Uterus (tissue), 2 donors: ENCODE measurements around the gene FBXW8.

Source experiments
- POLR2A ChIP-seq, 2 donors: fragments of 450-650 bp; IDR thresholded peaks; one replicate each; pipeline ENCODE4 v1.6.1; 2016; ENCODE audit warnings: antibody characterized with exemption in 2 of 2, mild to moderate bottlenecking in 1 of 2, moderate library complexity in 1 of 2
- TF ChIP-seq, protein P1 (sequence below), 4 experiments: fragments of 200-600 bp in 2 of 4; fragments of 450-650 bp in 2 of 4; sonication (generic) in 2 of 4; IDR thresholded peaks; one replicate each; pipeline ENCODE4 v1.5.1; 2016 to 2019; ENCODE audit warnings: antibody characterized with exemption in 4 of 4, mild to moderate bottlenecking in 2 of 4, moderate library complexity in 1 of 4

DNA sequence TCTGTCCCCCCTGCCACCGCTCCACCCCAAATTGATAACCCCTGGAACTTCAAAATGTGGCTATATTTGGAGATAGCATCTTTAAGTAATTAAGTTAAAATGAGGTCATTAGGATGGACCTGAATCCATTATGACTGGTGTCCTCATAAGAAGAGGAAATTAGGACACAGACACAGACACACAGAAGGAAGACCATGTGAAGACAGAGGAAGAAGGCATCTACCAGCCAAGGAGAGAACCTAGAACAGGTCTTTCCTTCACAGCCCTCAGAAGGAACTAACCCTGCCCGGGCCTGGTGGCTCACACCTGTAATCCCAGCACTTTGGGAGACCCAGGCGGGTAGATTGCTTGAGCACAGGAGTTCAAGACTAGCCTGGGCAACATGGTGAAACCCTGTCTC lies 25.9 kb upstream of the FBXW8 start:
- TF ChIP-seq, protein P1, sequence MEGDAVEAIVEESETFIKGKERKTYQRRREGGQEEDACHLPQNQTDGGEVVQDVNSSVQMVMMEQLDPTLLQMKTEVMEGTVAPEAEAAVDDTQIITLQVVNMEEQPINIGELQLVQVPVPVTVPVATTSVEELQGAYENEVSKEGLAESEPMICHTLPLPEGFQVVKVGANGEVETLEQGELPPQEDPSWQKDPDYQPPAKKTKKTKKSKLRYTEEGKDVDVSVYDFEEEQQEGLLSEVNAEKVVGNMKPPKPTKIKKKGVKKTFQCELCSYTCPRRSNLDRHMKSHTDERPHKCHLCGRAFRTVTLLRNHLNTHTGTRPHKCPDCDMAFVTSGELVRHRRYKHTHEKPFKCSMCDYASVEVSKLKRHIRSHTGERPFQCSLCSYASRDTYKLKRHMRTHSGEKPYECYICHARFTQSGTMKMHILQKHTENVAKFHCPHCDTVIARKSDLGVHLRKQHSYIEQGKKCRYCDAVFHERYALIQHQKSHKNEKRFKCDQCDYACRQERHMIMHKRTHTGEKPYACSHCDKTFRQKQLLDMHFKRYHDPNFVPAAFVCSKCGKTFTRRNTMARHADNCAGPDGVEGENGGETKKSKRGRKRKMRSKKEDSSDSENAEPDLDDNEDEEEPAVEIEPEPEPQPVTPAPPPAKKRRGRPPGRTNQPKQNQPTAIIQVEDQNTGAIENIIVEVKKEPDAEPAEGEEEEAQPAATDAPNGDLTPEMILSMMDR (IDR thresholded peaks at IDR 0.05) = no peak
- no peak for TF ChIP-seq POLR2A (IDR thresholded peaks at IDR 0.05)
